Spleen (tissue), 11 donors: ENCODE data around the gene SRGAP1. TPM values are rescaled to one million over a fixed set of nuclear protein-coding genes. Genes with fewer than 3 reads are reported as not detected.
"Not testable (repeated sequence)": the region's sequence is repeated elsewhere in the genome, so short reads cannot be mapped to it uniquely, and the experiment has no call there.

Experiments used
- DNase-seq: peaks from one replicate; pipeline ENCODE4 v3.0.0-alpha.2; 2020
- H3K27ac ChIP-seq, 8 donors: fragments of 200-600 bp; sonication (generic) in 7 of 8; 1 replicate in 4 of 8; 2 replicates in 4 of 8; pipeline versions ENCODE4 v1.5.0 to v1.8.0; 2016 to 2021; ENCODE audit warnings: inconsistent platforms in 4 of 8, mild to moderate bottlenecking in 4 of 8, moderate library complexity in 1 of 8
- H3K27me3 ChIP-seq, 7 donors: fragments of 200-600 bp; sonication (generic) in 6 of 7; replicated peaks in 1 of 7; 1 replicate in 4 of 7; 2 replicates in 3 of 7; pipeline versions ENCODE4 v1.5.0 to v1.8.0; 2016 to 2021; ENCODE audit warnings: inconsistent platforms in 3 of 7, mild to moderate bottlenecking in 1 of 7
- H3K36me3 ChIP-seq, 6 donors: fragments of 200-600 bp; sonication (generic) in 5 of 6; 1 replicate in 4 of 6; 2 replicates in 2 of 6; pipeline versions ENCODE4 v1.5.0 to v1.8.0; 2016 to 2021; ENCODE audit warnings: inconsistent platforms in 2 of 6
- H3K4me1 ChIP-seq, 6 donors: fragments of 200-600 bp; sonication (generic) in 5 of 6; 1 replicate in 3 of 6; 2 replicates in 3 of 6; pipeline versions ENCODE4 v1.5.0 to v1.8.0; 2016 to 2021; ENCODE audit warnings: inconsistent platforms in 3 of 6
- H3K4me3 ChIP-seq, 8 donors: fragments of 200-600 bp; sonication (generic) in 7 of 8; 1 replicate in 4 of 8; 2 replicates in 4 of 8; pipeline versions ENCODE4 v1.5.0 to v1.8.0; 2016 to 2021; ENCODE audit warnings: inconsistent platforms in 4 of 8, mild to moderate bottlenecking in 4 of 8, moderate library complexity in 2 of 8
- H3K9me3 ChIP-seq, 8 donors: fragments of 200-600 bp; sonication (generic) in 7 of 8; 1 replicate in 4 of 8; 2 replicates in 4 of 8; pipeline versions ENCODE4 v1.5.0 to v1.8.0; 2016 to 2021; ENCODE audit warnings: inconsistent platforms in 4 of 8
- POLR2A ChIP-seq, 3 donors: fragments of 450-650 bp; IDR thresholded peaks; one replicate each; pipeline ENCODE4 v1.5.1; 2017; ENCODE audit warnings: antibody characterized with exemption in 3 of 3, mild to moderate bottlenecking in 1 of 3
- POLR2AphosphoS5 ChIP-seq, 3 donors: sonication (generic); formaldehyde crosslinking; IDR thresholded peaks; one replicate each; pipeline ENCODE4 v1.5.1; 2017; ENCODE audit warnings: antibody characterized with exemption in 3 of 3
- WGBS, 5 donors: extraction: QIAGEN DNeasy Blood & Tissue Kit in 3 of 5; methylation state at CpG; one replicate each; pipeline versions ENCODE4 v1.1.5 to v1.1.7; 2013 to 2018; 5-methylcytosine and 5-hydroxymethylcytosine counted together
- intact Hi-C: fragments of 100-400 bp; cut with DNase I; formaldehyde crosslinking; loops from one replicate; pipeline ENCODE4 v1.15.0; 2023; ENCODE audit warnings: low total_unique reads
- polyA plus RNA-seq, 3 donors: library from polyadenylated mRNA; stranded (reverse); fragments of 200-250 nt; gene quantifications; one replicate each; pipeline ENCODE4 v1.2.1, GENCODE V29; 2013
- total RNA-seq, 7 donors: library from RNA; depleted of rRNA in 3 of 7; stranded (reverse); fragments of >200 nt in 3 of 7; fragmentation: NEBNext Ultra II Directional in 4 of 7; extraction: Animal tissue kit (Norgen Biotek cat#: 25700) in 4 of 7; gene quantifications; one replicate each; pipeline versions ENCODE4 v1.1.0 to v1.2.1, GENCODE V29; 2016 to 2021
- TF ChIP-seq, protein P1 (sequence below), 11 experiments: fragments of 200-600 bp in 7 of 11; fragments of 450-650 bp in 4 of 11; sonication (generic) in 4 of 11; IDR thresholded peaks in 8 of 11; conservative IDR thresholded peaks in 3 of 11; 1 replicate in 7 of 11; 2 replicates in 4 of 11; pipeline versions ENCODE4 v1.4.0 to v1.8.0; 2016 to 2021; ENCODE audit warnings: antibody characterized with exemption in 11 of 11, inconsistent platforms in 4 of 11, mild to moderate bottlenecking in 1 of 11
- donor health status: healthy with polysubstance abuse.
- donor health status: DM: no; HTN: no; CAD: no; lungs with moderate emphysema.
- donor health status: DM: no; HTN: no; CAD: no.
- donor health status: Bipolar disorder and iron deficiency.
- donor health status: healthy.
- donor health status: DM: no; HTN: no; CAD: no.
- donor health status: DM: yes; HTN: yes; CAD: no.

SRGAP1 gene
- total and polyA plus RNA-seq, 10 donors: 0.37 to 20.1 (median 13.4) TPM

DNA sequence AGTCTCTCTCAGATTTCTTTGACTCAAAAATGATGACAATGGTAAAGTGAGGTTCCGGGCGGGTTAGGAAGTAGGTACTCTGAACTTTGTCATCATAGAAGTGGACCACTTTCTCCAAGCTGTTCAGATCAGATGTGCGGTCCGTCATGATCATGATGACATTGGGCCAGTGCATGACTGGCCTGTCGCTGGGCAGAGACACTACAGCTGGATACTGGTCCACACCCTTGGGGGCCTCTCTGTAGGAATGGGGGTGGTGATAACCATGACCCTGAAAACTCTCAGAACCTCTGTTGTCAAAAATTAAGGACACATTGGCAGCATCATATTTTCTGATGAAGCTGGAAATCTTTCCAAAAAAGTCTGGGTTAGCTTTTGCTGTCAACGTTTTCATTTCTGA is 349.4 kb downstream of the SRGAP1 start:
- 90 to 97% (median 92%) methylated on average over 6 of the region's 6 CpGs for WGBS, 5 donors
- intact Hi-C loops: no loop called here
- no peak overlapping the region for H3K4me3 ChIP-seq
- no peaks in the 10 kb centered on the region for H3K4me1 ChIP-seq
- no peaks in the 10 kb centered on the region for H3K27me3 ChIP-seq
- TF ChIP-seq POLR2A (IDR thresholded peaks at IDR 0.05): no peak
- no peak for TF ChIP-seq POLR2AphosphoS5 (IDR thresholded peaks at IDR 0.05)
- TF ChIP-seq, protein P1, sequence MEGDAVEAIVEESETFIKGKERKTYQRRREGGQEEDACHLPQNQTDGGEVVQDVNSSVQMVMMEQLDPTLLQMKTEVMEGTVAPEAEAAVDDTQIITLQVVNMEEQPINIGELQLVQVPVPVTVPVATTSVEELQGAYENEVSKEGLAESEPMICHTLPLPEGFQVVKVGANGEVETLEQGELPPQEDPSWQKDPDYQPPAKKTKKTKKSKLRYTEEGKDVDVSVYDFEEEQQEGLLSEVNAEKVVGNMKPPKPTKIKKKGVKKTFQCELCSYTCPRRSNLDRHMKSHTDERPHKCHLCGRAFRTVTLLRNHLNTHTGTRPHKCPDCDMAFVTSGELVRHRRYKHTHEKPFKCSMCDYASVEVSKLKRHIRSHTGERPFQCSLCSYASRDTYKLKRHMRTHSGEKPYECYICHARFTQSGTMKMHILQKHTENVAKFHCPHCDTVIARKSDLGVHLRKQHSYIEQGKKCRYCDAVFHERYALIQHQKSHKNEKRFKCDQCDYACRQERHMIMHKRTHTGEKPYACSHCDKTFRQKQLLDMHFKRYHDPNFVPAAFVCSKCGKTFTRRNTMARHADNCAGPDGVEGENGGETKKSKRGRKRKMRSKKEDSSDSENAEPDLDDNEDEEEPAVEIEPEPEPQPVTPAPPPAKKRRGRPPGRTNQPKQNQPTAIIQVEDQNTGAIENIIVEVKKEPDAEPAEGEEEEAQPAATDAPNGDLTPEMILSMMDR (IDR thresholded peaks at IDR 0.05 in 8 of 11, conservative IDR thresholded peaks at IDR 0.05 in 3 of 11): no peak
- no peaks in the 10 kb centered on the region for H3K9me3 ChIP-seq
- no peak overlapping the region for H3K27ac ChIP-seq
- DNase-seq: no peak
- H3K36me3 ChIP-seq: peaks cover 0 to 34% (median 17%) of the 10 kb centered on the region in 6 donors

DNA sequence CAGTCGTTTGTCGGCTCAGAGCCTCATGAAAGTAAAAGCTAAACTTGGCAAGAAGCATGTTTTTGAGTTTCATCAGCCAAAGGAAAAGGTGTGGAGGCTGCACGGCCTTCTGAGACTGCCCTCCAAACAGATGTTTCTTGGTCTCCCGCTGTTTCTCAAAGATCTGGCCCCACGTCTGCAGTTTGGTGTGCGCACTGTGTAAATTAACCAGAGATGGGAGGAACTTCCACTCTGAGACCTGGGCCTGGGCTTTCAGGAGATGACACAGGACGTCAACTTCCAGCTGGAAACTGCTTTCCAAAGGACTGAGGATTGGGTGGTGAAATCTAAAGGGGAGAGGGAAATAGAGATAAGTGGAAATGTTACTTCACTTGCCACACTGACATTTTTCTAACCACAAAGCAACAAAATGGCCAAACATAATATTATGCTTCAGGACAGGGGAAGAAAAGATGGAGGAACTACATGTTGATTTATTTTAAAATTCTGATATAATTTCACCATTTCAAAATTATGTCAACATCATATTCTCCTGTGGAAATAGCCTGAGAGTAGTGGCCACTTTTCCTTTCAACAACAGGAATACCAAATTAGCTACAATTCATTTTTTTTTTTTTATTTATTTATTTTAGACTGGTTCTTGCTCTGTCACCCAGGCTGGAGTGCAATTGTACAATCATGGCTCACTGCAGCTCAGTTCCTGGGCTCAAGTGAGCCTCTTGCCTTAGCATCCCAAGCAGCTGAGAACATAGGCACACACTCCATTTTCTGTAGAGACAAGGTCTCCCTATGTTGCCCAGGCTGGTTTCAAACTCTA is 350.0 kb downstream of the SRGAP1 start:
- no peak overlapping the region for H3K27ac ChIP-seq
- no peak for DNase-seq
- intact Hi-C loops: no loop called here
- peaks cover 0 to 34% (median 17%) of the 10 kb centered on the region in 6 donors for H3K36me3 ChIP-seq
- 77 to 88% (median 85%) methylated on average over 7 of the region's 7 CpGs for WGBS, 5 donors
- H3K4me1 ChIP-seq: no peaks in the 10 kb centered on the region
- TF ChIP-seq POLR2AphosphoS5 (IDR thresholded peaks at IDR 0.05) (no peak), POLR2A (IDR thresholded peaks at IDR 0.05) (no peak)
- TF ChIP-seq, protein P1 (IDR thresholded peaks at IDR 0.05 in 8 of 11, conservative IDR thresholded peaks at IDR 0.05 in 3 of 11): no peak
- H3K27me3 ChIP-seq: no peaks in the 10 kb centered on the region
- H3K9me3 ChIP-seq: no peaks in the 10 kb centered on the region
- H3K4me3 ChIP-seq: no peak overlapping the region

DNA sequence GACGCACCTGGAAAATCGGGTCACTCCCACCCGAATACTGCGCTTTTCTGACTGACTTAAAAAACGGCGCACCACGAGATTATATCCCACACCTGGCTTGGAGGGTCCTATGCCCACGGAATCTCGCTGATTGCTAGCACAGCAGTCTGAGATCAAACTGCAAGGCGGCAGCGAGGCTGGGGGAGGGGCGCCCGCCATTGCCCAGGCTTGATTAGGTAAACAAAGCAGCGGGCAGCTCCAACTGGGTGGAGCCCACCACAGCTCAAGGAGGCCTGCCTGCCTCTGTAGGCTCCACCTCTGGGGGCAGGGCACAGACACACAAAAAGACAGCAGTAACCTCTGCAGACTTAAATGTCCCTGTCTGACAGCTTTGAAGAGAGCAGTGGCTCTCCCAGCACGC is 351.3 kb downstream of the SRGAP1 start:
- 75 to 94% (median 89%) methylated on average over 5 to 13 of the region's 15 CpGs for WGBS, 5 donors
- H3K27ac ChIP-seq, H3K4me3 ChIP-seq, H3K27me3 ChIP-seq, intact Hi-C loops, DNase-seq, H3K9me3 ChIP-seq, H3K4me1 ChIP-seq: not testable (repeated sequence)
- H3K36me3 ChIP-seq: peaks cover 0 to 34% (median 17%) of the 10 kb centered on the region in 6 donors

DNA sequence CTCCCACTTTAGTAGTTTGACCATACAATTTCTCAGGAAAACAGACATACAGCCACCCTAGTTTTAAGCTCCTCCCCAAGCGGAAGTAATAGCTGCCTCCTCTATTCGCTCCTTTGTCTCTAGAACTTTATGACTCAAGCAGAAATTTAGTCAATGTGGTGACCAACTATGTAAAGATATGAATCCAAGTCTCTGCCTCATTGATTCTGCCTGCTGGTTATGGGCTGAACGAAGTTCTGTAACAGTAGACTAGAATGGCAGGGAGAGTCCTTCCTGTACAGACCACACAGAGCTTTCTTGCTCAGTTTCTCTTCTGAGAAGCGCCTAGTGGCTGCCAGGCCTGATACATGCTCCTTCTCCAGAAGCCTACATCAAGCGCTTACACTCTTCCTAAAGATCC is 358.5 kb downstream of the SRGAP1 start:
- TF ChIP-seq POLR2A (IDR thresholded peaks at IDR 0.05): no peak
- TF ChIP-seq POLR2AphosphoS5 (IDR thresholded peaks at IDR 0.05): no peak
- TF ChIP-seq, protein P1 (IDR thresholded peaks at IDR 0.05 in 8 of 11, conservative IDR thresholded peaks at IDR 0.05 in 3 of 11): no peak
- Histone ChIP-seq H3K4me3 (no peak overlapping the region), H3K4me1 (no peaks in the 10 kb centered on the region), H3K27me3 (no peaks in the 10 kb centered on the region), H3K36me3 (peaks cover 0 to 52% (median 7%) of the 10 kb centered on the region in 6 donors), H3K27ac (no peak overlapping the region), H3K9me3 (no peaks in the 10 kb centered on the region)
- intact Hi-C loops: no loop called here
- no peak for DNase-seq
- WGBS, 5 donors: 86 to 97% (median 91%) methylated on average over 5 of the region's 5 CpGs
